ENCODE results near the gene TRIP13.

DNA sequence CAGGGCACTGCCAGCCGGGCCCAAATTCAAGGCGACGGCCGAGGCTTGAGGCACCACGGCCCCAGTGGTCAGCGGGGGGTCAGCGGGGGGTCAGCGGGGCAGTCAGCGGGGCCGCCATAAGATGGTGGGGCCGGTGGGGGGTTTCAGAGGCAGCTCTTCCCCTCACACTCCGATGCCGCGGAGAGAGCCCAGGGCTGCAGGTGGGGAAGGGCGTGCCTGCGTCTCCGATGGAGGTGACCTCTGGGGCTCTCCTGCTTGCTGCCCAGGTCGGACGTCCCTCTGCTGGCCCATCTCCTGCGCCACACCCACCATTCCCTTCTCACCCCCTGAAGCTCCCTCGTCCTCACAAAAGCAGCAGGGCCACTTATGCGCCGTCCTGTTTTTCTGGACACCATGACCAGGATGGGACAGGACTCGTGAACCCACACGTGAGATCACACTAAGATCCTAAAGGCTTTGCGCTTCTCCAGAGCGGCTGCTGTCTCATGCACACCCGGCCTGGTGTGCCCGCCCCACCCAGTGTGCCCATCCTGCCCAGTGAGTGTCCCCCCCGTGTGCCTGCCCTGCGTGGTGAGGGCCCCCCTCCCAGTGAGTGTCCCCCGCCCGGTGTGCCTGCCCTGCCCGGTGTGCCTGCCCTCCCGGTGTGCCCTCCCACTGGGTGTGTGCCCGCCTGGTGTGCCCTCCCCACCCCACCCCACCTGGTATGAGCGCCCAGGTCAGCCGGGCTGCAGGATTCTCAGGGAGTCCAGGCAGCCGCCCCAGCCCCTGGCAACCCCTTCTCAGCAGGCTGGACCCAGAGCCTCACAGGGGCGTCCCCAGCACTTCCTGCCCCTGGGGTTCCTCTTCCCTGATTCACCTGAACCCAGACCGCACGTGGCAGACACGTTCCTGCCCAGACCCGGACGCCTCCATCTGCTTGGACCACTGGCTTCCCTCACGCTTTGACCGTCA is 67.2 kb downstream of the TRIP13 start:
- TF ChIP-seq, protein P1, sequence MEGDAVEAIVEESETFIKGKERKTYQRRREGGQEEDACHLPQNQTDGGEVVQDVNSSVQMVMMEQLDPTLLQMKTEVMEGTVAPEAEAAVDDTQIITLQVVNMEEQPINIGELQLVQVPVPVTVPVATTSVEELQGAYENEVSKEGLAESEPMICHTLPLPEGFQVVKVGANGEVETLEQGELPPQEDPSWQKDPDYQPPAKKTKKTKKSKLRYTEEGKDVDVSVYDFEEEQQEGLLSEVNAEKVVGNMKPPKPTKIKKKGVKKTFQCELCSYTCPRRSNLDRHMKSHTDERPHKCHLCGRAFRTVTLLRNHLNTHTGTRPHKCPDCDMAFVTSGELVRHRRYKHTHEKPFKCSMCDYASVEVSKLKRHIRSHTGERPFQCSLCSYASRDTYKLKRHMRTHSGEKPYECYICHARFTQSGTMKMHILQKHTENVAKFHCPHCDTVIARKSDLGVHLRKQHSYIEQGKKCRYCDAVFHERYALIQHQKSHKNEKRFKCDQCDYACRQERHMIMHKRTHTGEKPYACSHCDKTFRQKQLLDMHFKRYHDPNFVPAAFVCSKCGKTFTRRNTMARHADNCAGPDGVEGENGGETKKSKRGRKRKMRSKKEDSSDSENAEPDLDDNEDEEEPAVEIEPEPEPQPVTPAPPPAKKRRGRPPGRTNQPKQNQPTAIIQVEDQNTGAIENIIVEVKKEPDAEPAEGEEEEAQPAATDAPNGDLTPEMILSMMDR (IDR thresholded peaks at IDR 0.05), result no peak
- TF ChIP-seq POLR2AphosphoS5 (IDR thresholded peaks at IDR 0.05; ENCODE audit: low read depth, low read length), result no peak

All from Panc1 (cell line).